H1 (cell line): ENCODE results near the gene OR52K1. TPM values are rescaled to one million over a fixed set of nuclear protein-coding genes. Genes with fewer than 3 reads are reported as not detected.

Experiments
- CTCF ChIA-PET: fragments of 300-600 bp; sonication (Branson Sonifier 250); formaldehyde crosslinking; loops from one replicate; lab custom pipeline; 2021; ENCODE audit not compliant: partially characterized antibody; lab: Charles Lee
- POLR2A ChIA-PET: fragments of 300-600 bp; sonication (Branson Sonifier 250); formaldehyde crosslinking; loops from one replicate; lab custom pipeline; 2021; ENCODE audit warnings: inconsistent platforms; ENCODE audit not compliant: partially characterized antibody; lab: Charles Lee
- DNase-seq, 2 experiments: peaks; one replicate each; pipeline versions ENCODE4 v3.0.0 to v3.0.0-alpha.2; 2010 to 2022; ENCODE audit warnings: low spot score in 2 of 2, low read depth in 1 of 2, mixed read lengths in 1 of 2
- FAIRE-seq: peaks from 2 replicates; lab custom pipeline; 2011; peaks lifted over from hg19 to GRCh38; lab: Jason Lieb, UNC
- H2AFZ ChIP-seq: 2 replicates; pipeline ENCODE4 v1.8.1; 2012; ENCODE audit warnings: low read length, inconsistent platforms
- H2AK5ac ChIP-seq: 2 replicates; pipeline ENCODE4 v1.6.1; 2013; ENCODE audit warnings: low read depth, low read length
- H2BK120ac ChIP-seq: replicated peaks from 2 replicates; pipeline ENCODE3; 2013; ENCODE audit warnings: low read depth, low read length, inconsistent platforms
- H2BK12ac ChIP-seq: 2 replicates; pipeline ENCODE4 v1.6.1; 2013; ENCODE audit warnings: low read depth, low read length
- H2BK15ac ChIP-seq: 2 replicates; pipeline ENCODE4 v1.6.1; 2013; ENCODE audit warnings: low read length
- H2BK20ac ChIP-seq: 2 replicates; pipeline ENCODE4 v1.6.1; 2013; ENCODE audit warnings: low read length
- H2BK5ac ChIP-seq: 2 replicates; pipeline ENCODE4 v1.6.1; 2013; ENCODE audit warnings: low read depth, low read length
- H3K14ac ChIP-seq: 2 replicates; pipeline ENCODE4 v1.6.1; 2013; ENCODE audit warnings: inconsistent platforms; ENCODE audit not compliant: insufficient read length
- H3K18ac ChIP-seq: 2 replicates; pipeline ENCODE4 v1.6.1; 2013; ENCODE audit warnings: low read length; ENCODE audit errors: extremely low read depth
- H3K23ac ChIP-seq: 2 replicates; pipeline ENCODE4 v1.6.1; 2013; ENCODE audit warnings: inconsistent platforms; ENCODE audit not compliant: insufficient read length
- H3K23me2 ChIP-seq: 2 replicates; pipeline ENCODE4 v1.6.1; 2013; ENCODE audit warnings: low read depth, low read length
- H3K27ac ChIP-seq: 2 replicates; pipeline ENCODE4 v1.6.1; 2011; ENCODE audit warnings: low read depth, low read length, inconsistent platforms
- H3K27me3 ChIP-seq, 4 experiments: replicated peaks in 1 of 4; 1 replicate in 1 of 4; 2 replicates in 3 of 4; pipeline versions ENCODE4 v1.6.1 to v1.8.1; 2011 to 2013; ENCODE audit warnings: low read length in 3 of 4, mild to moderate bottlenecking in 3 of 4, inconsistent platforms in 2 of 4, mixed read lengths in 2 of 4, moderate library complexity in 1 of 4; ENCODE audit not compliant: control insufficient read depth in 3 of 4, insufficient read depth in 3 of 4; ENCODE audit errors: extremely low read depth in 1 of 4
- H3K36me3 ChIP-seq, 4 experiments: 2 replicates each; pipeline versions ENCODE4 v1.6.1 to v1.8.1; 2011 to 2013; ENCODE audit warnings: mild to moderate bottlenecking in 4 of 4, low read length in 3 of 4, moderate library complexity in 2 of 4, control low read depth in 1 of 4, inconsistent platforms in 1 of 4; ENCODE audit not compliant: insufficient read depth in 4 of 4, control insufficient read depth in 2 of 4
- H3K4ac ChIP-seq: replicated peaks from 2 replicates; pipeline ENCODE3; 2013; ENCODE audit warnings: low read length, low read depth, mixed read lengths, inconsistent platforms; ENCODE audit not compliant: insufficient read length
- H3K4me1 ChIP-seq, 4 experiments: replicated peaks in 1 of 4; 1 replicate in 1 of 4; 2 replicates in 3 of 4; pipeline versions ENCODE4 v1.6.1 to v1.8.1; 2011 to 2013; ENCODE audit warnings: low read length in 3 of 4, inconsistent platforms in 2 of 4, mixed read lengths in 1 of 4; ENCODE audit not compliant: insufficient read depth in 4 of 4, control insufficient read depth in 3 of 4
- H3K4me2 ChIP-seq, 2 experiments: 2 replicates each; pipeline versions ENCODE4 v1.6.1 to v1.8.1; 2011 to 2013; ENCODE audit warnings: low read depth in 2 of 2, low read length in 2 of 2, control low read depth in 1 of 2, inconsistent platforms in 1 of 2, mild to moderate bottlenecking in 1 of 2; ENCODE audit not compliant: insufficient read depth in 1 of 2
- H3K4me3 ChIP-seq, 4 experiments: fragments of 200-600, 300-600 bp in 1 of 4; sonication (generic), shearing (Covaris generic), sonication (Bioruptor Twin) in 1 of 4; 2 replicates each; pipeline versions ENCODE4 v1.5.1 to v1.8.1; 2011 to 2016; ENCODE audit warnings: low read length in 4 of 4, low read depth in 3 of 4, control low read depth in 2 of 4, inconsistent platforms in 2 of 4, mild to moderate bottlenecking in 2 of 4, mixed read lengths in 1 of 4, moderate library complexity in 1 of 4; ENCODE audit not compliant: insufficient read depth in 2 of 4; ENCODE audit errors: extremely low read depth in 1 of 4
- H3K56ac ChIP-seq: replicated peaks from 2 replicates; pipeline ENCODE3; 2013; ENCODE audit warnings: low read depth, mild to moderate bottlenecking, mixed read lengths, low read length, inconsistent platforms; ENCODE audit not compliant: insufficient read length
- H3K79me1 ChIP-seq: 2 replicates; pipeline ENCODE4 v1.6.1; 2013; ENCODE audit warnings: low read depth, low read length, control low read depth
- H3K79me2 ChIP-seq, 2 experiments: 2 replicates each; pipeline versions ENCODE4 v1.6.1 to v1.8.1; 2012 to 2013; ENCODE audit warnings: low read length in 2 of 2, mild to moderate bottlenecking in 2 of 2, inconsistent platforms in 1 of 2; ENCODE audit not compliant: insufficient read depth in 2 of 2, control insufficient read depth in 1 of 2
- H3K9ac ChIP-seq, 4 experiments: replicated peaks in 1 of 4; 1 replicate in 1 of 4; 2 replicates in 3 of 4; pipeline versions ENCODE4 v1.6.1 to v1.8.1; 2011 to 2013; ENCODE audit warnings: low read depth in 3 of 4, low read length in 3 of 4, control low read depth in 2 of 4, mild to moderate bottlenecking in 2 of 4, moderate library complexity in 2 of 4, inconsistent platforms in 1 of 4; ENCODE audit errors: extremely low read depth in 1 of 4
- H3K9me3 ChIP-seq, 2 experiments: 2 replicates each; pipeline versions ENCODE4 v1.6.1 to v1.8.1; 2012 to 2013; ENCODE audit warnings: mild to moderate bottlenecking in 2 of 2, moderate library complexity in 2 of 2, control low read depth in 1 of 2, inconsistent platforms in 1 of 2, low read depth in 1 of 2, low read length in 1 of 2, mixed read lengths in 1 of 2; ENCODE audit not compliant: insufficient read depth in 2 of 2
- H4K20me1 ChIP-seq, 2 experiments: replicated peaks in 1 of 2; 2 replicates each; pipeline versions ENCODE3 to v1.8.1; 2011 to 2013; ENCODE audit warnings: inconsistent platforms in 2 of 2, low read length in 2 of 2, mild to moderate bottlenecking in 1 of 2; ENCODE audit not compliant: insufficient read depth in 2 of 2, control insufficient read depth in 1 of 2
- H4K5ac ChIP-seq: 2 replicates; pipeline ENCODE4 v1.6.1; 2013; ENCODE audit warnings: low read length, low read depth, mixed read lengths, inconsistent platforms; ENCODE audit not compliant: insufficient read length
- H4K8ac ChIP-seq: 2 replicates; pipeline ENCODE4 v1.8.0; 2013; ENCODE audit warnings: mild to moderate bottlenecking, moderate library complexity, low read length, inconsistent platforms; ENCODE audit not compliant: insufficient read depth; ENCODE audit errors: extremely low read depth
- H4K91ac ChIP-seq: replicated peaks from 2 replicates; pipeline ENCODE3; 2013; ENCODE audit warnings: low read length, mixed read lengths, inconsistent platforms; ENCODE audit not compliant: insufficient read length
- BCL11A ChIP-seq, 2 experiments: IDR thresholded peaks; one replicate each; pipeline ENCODE4 v1.6.1; 2011; ENCODE audit warnings: low read depth in 2 of 2, low read length in 2 of 2, mild to moderate bottlenecking in 2 of 2
- CBX8 ChIP-seq: fragments of 300-800, 300-1000 bp; sonication (generic); IDR thresholded peaks from 2 replicates; pipeline ENCODE4 v1.7.1; 2016; ENCODE audit warnings: low read depth, low read length, borderline replicate concordance
- EP300 ChIP-seq, 2 experiments: IDR thresholded peaks; 1 replicate in 1 of 2; 2 replicates in 1 of 2; pipeline ENCODE4 v1.6.1; 2011 to 2012; ENCODE audit warnings: low read depth in 2 of 2, low read length in 2 of 2, mild to moderate bottlenecking in 2 of 2, borderline replicate concordance in 1 of 2, inconsistent platforms in 1 of 2, moderate library complexity in 1 of 2
- FOSL1 ChIP-seq: IDR thresholded peaks from 2 replicates; pipeline ENCODE4 v1.6.1; 2011; ENCODE audit warnings: mild to moderate bottlenecking, low read depth, low read length, moderate library complexity; ENCODE audit not compliant: insufficient read depth
- PHF8 ChIP-seq: fragments of 200-600 bp; sonication (generic); conservative IDR thresholded peaks from 2 replicates; pipeline ENCODE4 v1.7.1; 2012; ENCODE audit warnings: low read depth, mild to moderate bottlenecking, inconsistent platforms, low read length, moderate library complexity
- POLR2AphosphoS5 ChIP-seq: IDR thresholded peaks from 2 replicates; pipeline ENCODE4 v1.6.1; 2011; ENCODE audit warnings: low read depth, low read length
- RNF2 ChIP-seq: fragments of 200-900, 300-1000 bp; sonication (generic); IDR thresholded peaks from 2 replicates; pipeline ENCODE4 v1.7.1; 2016; ENCODE audit warnings: borderline replicate concordance, low read depth, mild to moderate bottlenecking, antibody characterized with exemption, low read length; ENCODE audit not compliant: poor library complexity, severe bottlenecking; ENCODE audit errors: missing control alignments
- SIX5 ChIP-seq: IDR thresholded peaks from 2 replicates; pipeline ENCODE4 v1.6.1; 2011; ENCODE audit warnings: mild to moderate bottlenecking, low read depth, low read length
- SP1 ChIP-seq: IDR thresholded peaks from 2 replicates; pipeline ENCODE4 v1.6.1; 2011; ENCODE audit warnings: low read depth, low read length
- SP2 ChIP-seq: IDR thresholded peaks from 2 replicates; pipeline ENCODE4 v1.6.1; 2012; ENCODE audit warnings: mild to moderate bottlenecking, low read length, inconsistent platforms
- SP4 ChIP-seq: IDR thresholded peaks from 2 replicates; pipeline ENCODE4 v1.6.1; 2012; ENCODE audit warnings: low read length, inconsistent platforms
- TAF1 ChIP-seq: IDR thresholded peaks from 2 replicates; pipeline ENCODE4 v1.6.1; 2011; ENCODE audit warnings: mild to moderate bottlenecking, low read depth, low read length
- WGBS, 2 experiments: shearing (Covaris generic) in 1 of 2; methylation state at CpG; one replicate each; pipeline versions ENCODE4 v1.1.6 to v1.1.7; 2013 to 2015; ENCODE audit warnings: low lambda C conversion rate in 2 of 2, mixed read lengths in 2 of 2, inconsistent platforms in 1 of 2, low coverage in 1 of 2, missing lambda C conversion rate in 1 of 2; ENCODE audit not compliant: insufficient replicate concordance in 2 of 2, insufficient coverage in 1 of 2, insufficient read length in 1 of 2; ENCODE audit errors: extremely low coverage in 1 of 2, missing lambda C conversion rate in 1 of 2; 5-methylcytosine and 5-hydroxymethylcytosine counted together
- polyA plus RNA-seq, 7 experiments: library from polyadenylated mRNA; depleted of rRNA in 3 of 7; stranded (reverse) in 5 of 7; unstranded in 2 of 7; fragments of >200 nt in 5 of 7; fragments of 200-250 nt in 2 of 7; gene quantifications; 1 replicate in 5 of 7; 2 replicates in 1 of 7; 4 replicates in 1 of 7; pipeline versions ENCODE4 v1.2.1 to v1.2.3, GENCODE V29; 2011 to 2013; ENCODE audit warnings: missing spikeins in 2 of 7, mixed read lengths in 2 of 7
- total RNA-seq: library from RNA; stranded (reverse); fragmentation: NEBNext Ultra II Directional; extraction: Animal tissue kit (Norgen Biotek cat#: 25700); gene quantifications from 2 replicates; pipeline ENCODE4 v1.2.1, GENCODE V29; 2021

Gene OR52K1
- total and polyA plus RNA-seq, 2 of the 8 experiments (the other 6 are each of a cell fraction or from before 2014, with no cell fraction given) = not detected

- DNase-seq (no peak), FAIRE-seq (no peak)
- H3K4me1 ChIP-seq = peaks cover 0 to 15% (median 8%) of the 10 kb centered on the region in 4 experiments; a peak in 4 of 7 replicates
- ChIA-PET CTCF (interaction anchor here (0.5 to 1.6 kb wide), 3 partner anchors 10 to 458 kb away, joined by 3 to 5 read pairs (median 4); no protein-coding TSS in a partner anchor), POLR2A (no interaction called here)
- peaks cover 0 to 2% (median 0%) of the 10 kb centered on the region in 4 experiments; a peak in 1 of 8 replicates for H3K36me3 ChIP-seq
- no peak overlapping the region for H2BK120ac ChIP-seq
- no peak overlapping the region for H3K4ac ChIP-seq
- H2AFZ ChIP-seq = no peak overlapping the region
- H2BK12ac ChIP-seq = no peak overlapping the region; the same call in 1 of the 2 replicates
- no peak overlapping the region for H3K18ac ChIP-seq
- no peak overlapping the region for H3K4me3 ChIP-seq
- H2AK5ac ChIP-seq = 0 out of 2 replicates have a peak overlapping the region, but pooled peaks have one; percentile 7
- 95% methylated on average over 3 of the region's 3 CpGs; no CpG with 5 or more reads in 1 of the 2 experiments for WGBS, 2 experiments
- no peak overlapping the region for H4K5ac ChIP-seq
- no peak overlapping the region for H2BK5ac ChIP-seq
- H3K56ac ChIP-seq = no peak overlapping the region
- no peaks in the 10 kb centered on the region for H3K27me3 ChIP-seq
- H3K23ac ChIP-seq = no peak overlapping the region
- H3K14ac ChIP-seq = no peak overlapping the region
- H3K4me2 ChIP-seq = no peak overlapping the region
- no peaks in the 10 kb centered on the region for H3K23me2 ChIP-seq
- no peak overlapping the region for H3K9ac ChIP-seq
- no peaks in the 10 kb centered on the region for H3K79me2 ChIP-seq
- no peaks in the 10 kb centered on the region for H3K79me1 ChIP-seq
- no peaks in the 10 kb centered on the region; a peak in 1 of 4 replicates for H3K9me3 ChIP-seq
- no peaks in the 10 kb centered on the region for H4K20me1 ChIP-seq
- no peak overlapping the region for H4K91ac ChIP-seq
- 0 out of 2 replicates have a peak overlapping the region, but pooled peaks have one; percentile 2 for H2BK20ac ChIP-seq
- H3K27ac ChIP-seq = no peak overlapping the region
- H2BK15ac ChIP-seq = no peak overlapping the region
- no peak overlapping the region for H4K8ac ChIP-seq
- TF ChIP-seq BCL11A (IDR thresholded peaks at IDR 0.05; ENCODE audit: low read depth in 2 of 2, low read length in 2 of 2) (no peak), CBX8 (no peak), SP2 (no peak), SP4 (no peak), PHF8 (no peak), TAF1 (no peak), POLR2AphosphoS5 (no peak), EP300 (IDR thresholded peaks at IDR 0.05; ENCODE audit: borderline replicate concordance in 1 of 2, low read depth in 2 of 2, low read length in 2 of 2) (no peak), SIX5 (no peak), SP1 (no peak), FOSL1 (no peak), RNF2 (no peak)
These were observed 14.4 kb upstream of the OR52K1 start for GRCh38 chr11:4467811-4468606.
